Kidney glomerular epithelial cell (primary cell): ENCODE results near the gene TMEM106C.

Source experiments
- DNase-seq: peaks from one replicate; lab custom pipeline; 2025; lab: John Stamatoyannopoulos, UW

Gene TMEM106C

GRCh38 chr12:47995981-47996401 is 32.6 kb downstream of the TMEM106C start:
- DNase-seq = no peak

GRCh38 chr12:47997321-47997720 is 33.9 kb downstream of the TMEM106C start:
- DNase-seq = no peak

DNA sequence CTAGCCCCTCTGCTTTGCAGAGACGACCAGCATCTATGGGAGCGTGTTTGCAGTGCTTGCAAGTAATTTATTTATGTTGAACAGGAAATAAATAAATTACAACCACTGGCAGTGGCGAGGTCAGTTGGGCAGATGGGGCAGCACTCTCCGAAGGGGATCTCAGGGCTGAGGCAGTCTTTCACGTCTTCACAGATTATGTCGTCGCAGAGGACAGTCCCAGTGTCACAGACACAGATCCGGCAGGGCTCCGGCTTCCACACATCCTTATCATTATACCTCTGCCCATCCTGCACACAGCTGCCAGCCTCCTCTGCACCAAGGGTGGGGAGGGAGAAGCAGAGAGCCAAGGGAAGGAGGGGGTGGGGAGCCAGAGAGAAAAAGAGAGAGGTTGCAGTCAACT is 36.4 kb downstream of the TMEM106C start:
- DNase-seq = no peak

GRCh38 chr12:48000878-48001504 is 37.6 kb downstream of the TMEM106C start:
- DNase-seq = peak; percentile 13

DNA sequence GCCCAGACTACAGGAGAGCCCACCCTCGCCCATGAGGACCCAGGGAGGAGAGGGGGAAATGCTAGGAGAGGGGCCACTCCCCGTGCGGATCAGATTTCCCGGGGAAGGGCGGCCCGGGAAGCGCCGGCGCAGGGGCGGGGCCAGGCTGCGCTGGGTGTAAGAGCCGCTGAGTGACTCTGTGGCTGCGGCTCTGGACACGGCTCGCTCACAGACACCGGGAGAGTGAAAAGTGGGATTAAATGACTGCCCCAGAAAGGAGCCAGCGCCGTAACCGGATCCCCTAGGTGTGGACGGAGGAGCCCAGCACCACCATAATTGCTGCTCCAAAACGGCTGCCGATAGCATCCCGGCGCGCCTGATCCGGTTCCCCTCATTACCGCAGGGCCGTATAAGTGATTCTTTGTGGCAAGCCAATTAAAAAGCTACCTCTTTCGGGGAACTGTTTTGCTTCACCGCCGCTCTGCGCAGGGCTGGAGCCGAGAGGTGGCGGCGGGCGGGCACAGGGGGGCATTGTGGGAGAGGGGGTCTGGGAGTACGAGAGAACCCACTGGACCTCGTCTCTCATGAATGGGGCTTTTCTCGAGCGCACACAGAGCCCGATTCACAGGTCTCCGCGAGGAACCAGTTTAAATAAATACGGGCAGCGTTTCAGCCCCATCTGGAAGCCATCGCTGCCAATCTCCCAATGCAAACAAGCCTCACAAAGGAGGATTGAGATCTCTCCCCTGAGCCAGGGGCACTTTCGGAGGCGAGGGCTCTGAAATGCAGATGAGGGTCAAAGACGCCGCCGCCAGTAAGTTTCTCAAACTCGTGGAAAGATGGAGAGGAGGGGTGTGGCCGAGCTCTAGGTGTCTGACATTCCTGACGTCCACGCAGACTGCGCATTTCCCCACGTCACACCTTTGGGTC is 38.4 kb downstream of the TMEM106C start:
- no peak for DNase-seq

DNA sequence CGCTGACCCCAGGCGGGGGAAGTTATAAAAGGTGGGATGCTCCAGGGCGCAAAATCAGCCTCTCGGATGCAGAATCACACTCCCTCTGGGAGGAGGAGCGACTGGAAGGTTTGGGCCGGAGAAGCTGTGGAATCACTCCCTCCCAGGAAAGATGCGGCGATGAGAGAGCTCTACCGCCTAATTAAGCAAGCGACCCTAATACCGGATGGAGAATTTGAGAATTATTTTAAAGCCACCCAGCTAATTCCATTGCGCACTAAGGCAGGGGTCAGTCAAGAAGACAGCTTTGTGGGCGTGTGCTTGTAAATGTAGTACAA is 39.0 kb downstream of the TMEM106C start:
- DNase-seq = no peak

- DNase-seq = no peak
Measured at GRCh38 chr12:48002773-48003218, 39.4 kb downstream of the TMEM106C start.

DNA sequence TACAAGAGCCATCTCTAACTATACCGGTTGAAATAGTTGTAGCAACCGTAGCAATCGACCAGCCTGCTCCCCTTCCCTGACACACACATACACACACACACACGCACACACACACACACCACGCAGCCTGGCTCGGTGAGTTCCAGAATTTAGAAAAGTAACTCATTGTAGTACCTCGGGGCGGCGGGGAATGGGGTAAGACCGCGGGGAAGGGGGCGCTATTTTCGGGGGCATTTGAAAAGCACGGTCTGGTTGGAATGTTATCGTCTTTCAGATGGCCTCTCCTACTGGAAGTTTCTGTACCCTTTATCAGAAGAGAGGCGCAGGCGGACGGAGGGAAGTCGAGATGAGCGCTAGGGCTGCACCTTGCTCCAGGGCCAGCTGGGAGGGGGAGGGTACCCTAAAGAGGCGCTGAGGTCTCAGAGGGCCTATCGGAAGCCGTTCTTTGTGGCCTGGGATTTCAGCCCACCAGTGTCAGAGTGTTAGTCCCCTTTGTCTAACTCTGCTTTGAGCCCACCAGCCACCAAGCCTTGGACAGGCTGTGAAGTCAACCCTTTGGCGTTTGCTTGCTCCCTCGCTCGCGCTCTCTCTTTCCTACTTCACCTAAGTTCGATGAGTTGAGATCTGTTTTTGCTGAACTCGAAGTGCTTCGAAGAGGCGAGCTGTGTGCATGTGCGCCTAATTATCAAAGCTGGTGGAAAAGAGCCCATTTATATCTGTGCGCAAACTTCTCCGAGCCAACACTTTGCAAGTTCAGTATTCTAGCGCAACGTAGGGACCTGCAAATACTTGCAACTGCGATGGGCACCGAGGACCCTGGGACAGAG is 40.0 kb downstream of the TMEM106C start:
- DNase-seq = no peak

DNA sequence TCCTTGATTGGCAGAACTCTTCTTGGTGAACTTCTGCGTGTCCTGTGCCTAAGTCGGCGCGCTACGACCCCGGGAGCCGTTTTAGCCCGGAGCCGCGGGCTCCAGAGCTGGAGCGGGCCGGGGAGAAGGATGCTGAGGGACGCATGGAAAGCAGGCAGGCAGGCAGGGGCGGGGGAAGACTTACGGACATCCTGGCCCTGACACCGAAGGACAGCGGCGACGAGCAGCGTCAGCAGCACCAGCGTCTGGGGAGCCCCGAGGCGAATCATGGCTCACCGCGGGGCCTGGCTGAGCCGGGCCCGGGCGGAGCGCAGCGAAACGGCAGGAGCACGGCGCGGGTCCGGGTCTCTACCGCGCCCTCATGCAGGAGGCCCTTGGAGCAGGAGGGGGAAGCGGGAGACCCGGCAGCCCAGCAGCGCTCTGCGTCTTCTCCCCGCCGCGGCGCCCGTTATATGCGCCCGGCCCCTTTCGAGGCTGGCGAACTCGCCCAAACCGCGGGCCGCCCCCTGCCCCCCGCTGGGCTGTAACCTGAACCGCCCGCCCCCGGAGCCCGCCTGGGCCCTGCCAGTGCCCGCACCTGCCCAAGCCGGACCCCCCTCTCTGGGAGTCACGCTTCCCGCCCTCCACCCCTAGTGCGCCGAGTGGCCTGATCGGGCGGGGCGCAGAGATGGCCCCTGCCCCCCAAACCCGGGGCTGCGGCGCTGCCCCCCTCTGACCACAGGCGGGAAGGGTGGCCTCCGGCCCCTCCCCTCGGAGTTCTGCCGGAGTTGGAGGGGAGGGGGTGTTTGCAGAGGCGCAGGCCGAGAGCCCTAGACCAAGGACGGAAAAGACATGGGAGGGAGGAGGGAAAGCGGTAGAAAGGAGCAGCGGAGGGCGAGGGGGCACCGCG is 40.9 kb downstream of the TMEM106C start, which contains the start of gene COL2A1:
TSS of gene COL2A1 (minus strand) at position 424 of the 889 bp plus-strand sequence. CDS start at position 269, 155 bp downstream.
- no peak for DNase-seq

- DNase-seq = no peak
Measured at GRCh38 chr12:48005001-48005749, 41.8 kb downstream of the TMEM106C start.

- no peak for DNase-seq
Measured at GRCh38 chr12:48005750-48006021, 42.3 kb downstream of the TMEM106C start.

GRCh38 chr12:48007206-48007605 is 43.8 kb downstream of the TMEM106C start:
- DNase-seq = no peak

DNA sequence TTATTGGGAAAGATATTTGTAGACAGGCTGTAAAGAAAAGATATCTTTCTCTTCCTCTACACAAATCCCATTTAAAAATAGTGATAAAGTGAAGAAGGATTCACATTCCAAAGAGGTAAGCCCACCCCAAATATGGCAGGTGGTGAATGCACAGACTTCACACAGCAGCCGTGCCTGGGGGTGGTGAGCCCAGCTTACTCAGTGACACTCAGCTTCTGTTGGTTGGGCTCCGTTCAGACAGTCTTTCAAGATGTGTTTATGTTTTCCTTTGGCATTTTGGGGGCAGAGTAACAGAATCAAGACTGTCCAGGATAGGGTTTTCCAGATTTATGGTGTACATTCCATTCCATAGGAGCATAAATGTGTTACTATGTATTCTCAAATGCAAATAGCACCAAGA is 45.0 kb downstream of the TMEM106C start:
- DNase-seq = no peak

GRCh38 chr12:48008950-48009349 is 45.6 kb downstream of the TMEM106C start:
- DNase-seq = no peak

DNA sequence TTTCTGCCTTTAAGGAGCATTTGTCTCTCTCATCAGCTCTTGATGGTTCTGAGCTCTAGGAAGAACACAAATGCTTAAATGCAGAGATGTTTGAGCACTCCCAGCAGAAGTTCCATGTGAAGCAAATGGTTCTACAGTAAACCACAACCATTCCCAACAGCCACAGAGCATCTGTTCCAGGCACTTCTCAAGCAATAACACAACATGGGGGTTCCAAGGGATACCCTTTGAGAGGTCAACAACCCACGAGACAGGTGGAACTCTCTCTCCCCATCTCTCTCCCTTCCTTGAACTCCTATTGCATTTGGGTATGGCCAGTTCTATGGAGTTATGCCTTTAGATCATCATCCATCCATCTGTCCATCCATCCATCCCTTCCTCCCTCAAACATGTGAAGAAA is 46.1 kb downstream of the TMEM106C start:
- no peak for DNase-seq

- no peak for DNase-seq
Measured at GRCh38 chr12:48010366-48010970, 47.1 kb downstream of the TMEM106C start.

GRCh38 chr12:48012070-48012469 is 48.7 kb downstream of the TMEM106C start:
- DNase-seq = no peak

GRCh38 chr12:48013287-48013686 is 49.9 kb downstream of the TMEM106C start:
- DNase-seq = no peak

DNA sequence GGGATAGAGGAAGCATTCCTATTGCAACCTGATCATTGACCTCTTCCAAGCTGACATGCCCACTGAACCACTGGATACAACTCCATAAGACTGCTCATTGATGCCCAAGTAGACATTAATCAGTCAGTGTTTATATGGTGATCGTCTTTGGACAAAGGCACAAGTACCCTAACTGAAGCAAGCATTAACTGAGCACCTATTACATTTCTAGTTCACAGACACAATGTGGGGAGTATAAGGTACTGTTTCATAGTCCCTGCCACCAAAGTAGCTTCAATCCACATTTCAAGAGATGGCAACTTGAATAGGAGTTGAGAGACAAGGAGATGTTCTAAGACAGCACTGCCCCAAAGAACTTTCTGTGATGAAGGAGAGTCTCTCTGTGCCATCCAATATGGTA is 51.7 kb downstream of the TMEM106C start:
- DNase-seq = no peak

DNA sequence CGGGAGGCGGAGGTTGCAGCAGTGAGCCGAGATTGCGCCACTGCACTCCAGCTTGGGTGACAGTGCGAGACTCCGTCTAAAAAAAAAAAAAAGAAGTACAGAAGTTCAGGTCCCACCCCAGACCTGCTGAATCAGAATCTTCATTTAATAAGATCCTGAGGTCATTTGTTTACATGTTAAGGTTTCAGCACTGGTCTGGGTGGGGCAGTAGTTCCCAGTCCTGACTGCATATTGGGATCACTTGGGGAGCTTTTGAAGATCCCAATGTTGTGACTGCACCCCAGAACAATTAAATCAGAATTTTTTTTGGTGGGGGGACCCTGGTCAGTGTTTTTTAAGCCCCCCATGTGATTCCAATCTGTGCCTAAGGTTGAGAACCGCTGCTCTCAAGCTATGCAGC is 52.6 kb downstream of the TMEM106C start:
- DNase-seq = no peak
